Measurements from ENCODE around the gene MAGEA9B. TPM values are rescaled to one million over a fixed set of nuclear protein-coding genes. Genes with fewer than 3 reads are reported as not detected.
A peak's percentile ranks its signal among the peaks of the same experiment; 100 is the strongest.
"Not testable (repeated sequence)": the region's sequence is repeated elsewhere in the genome, so short reads cannot be mapped to it uniquely, and the experiment has no call there.

The MAGEA9B gene, protein sequence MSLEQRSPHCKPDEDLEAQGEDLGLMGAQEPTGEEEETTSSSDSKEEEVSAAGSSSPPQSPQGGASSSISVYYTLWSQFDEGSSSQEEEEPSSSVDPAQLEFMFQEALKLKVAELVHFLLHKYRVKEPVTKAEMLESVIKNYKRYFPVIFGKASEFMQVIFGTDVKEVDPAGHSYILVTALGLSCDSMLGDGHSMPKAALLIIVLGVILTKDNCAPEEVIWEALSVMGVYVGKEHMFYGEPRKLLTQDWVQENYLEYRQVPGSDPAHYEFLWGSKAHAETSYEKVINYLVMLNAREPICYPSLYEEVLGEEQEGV
- not detected for total RNA-seq

DNA sequence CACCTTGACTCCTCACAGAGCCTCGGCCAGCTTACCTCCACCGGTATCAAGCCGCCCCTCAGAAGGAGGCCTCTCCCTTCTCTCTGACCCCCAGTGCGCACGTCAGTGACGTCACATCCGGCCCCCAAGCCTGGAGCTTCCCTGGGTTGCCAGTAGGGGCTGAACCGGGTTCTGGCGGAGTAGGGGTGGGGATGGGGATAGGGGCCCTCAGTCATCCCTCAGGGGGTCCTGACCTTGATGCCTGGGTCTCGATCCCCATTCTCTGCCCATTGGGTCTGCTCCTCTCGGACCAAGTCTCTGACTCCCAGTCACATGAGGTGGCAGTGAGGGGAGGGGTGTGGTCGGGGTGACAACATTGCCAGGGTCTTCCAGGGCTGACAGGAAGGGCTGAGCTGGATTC lies at the start of gene MAGEA9B:
TSS of gene MAGEA9B (minus strand) at position 101 of the 400 bp plus-strand sequence. CDS start 4,280 bp downstream, outside the sequence.
- not testable (repeated sequence) for H3K4me3 ChIP-seq; DNase-seq (ENCODE audit: low spot score in 2 of 2); H3K9me3 ChIP-seq; H3K27ac ChIP-seq; H3K4me1 ChIP-seq; H3K36me3 ChIP-seq; H3K27me3 ChIP-seq
- WGBS, 2 donors = no CpG with 5 or more reads among the region's 12 CpGs

DNA sequence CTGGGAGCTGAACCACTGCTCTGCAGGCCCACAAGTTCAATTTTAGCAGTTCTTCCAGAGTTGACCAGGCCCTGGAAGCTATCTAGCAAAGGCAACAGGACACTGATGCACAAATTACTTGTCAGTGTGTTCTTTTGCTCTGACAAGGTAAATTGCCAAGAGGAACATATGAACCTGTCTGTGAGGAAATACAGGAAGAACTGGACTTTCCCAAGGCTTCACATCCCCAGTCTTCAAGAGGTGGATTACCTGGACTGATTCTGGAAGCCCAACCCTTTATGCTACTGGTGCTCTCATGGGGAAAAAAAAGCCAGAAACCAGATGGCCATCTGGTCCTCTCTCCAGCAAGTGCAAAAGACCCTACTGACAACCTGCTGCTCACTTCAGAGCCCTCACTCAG lies 46.3 kb upstream of the MAGEA9B start:
- Histone ChIP-seq H3K36me3 (no peaks in the 10 kb centered on the region), H3K27ac (no peak overlapping the region), H3K9me3 (no peaks in the 10 kb centered on the region), H3K27me3 (no peaks in the 10 kb centered on the region), H3K4me3 (no peak overlapping the region), H3K4me1 (peaks cover 0 to 19% (median 0%) of the 10 kb centered on the region in 4 donors)
- TF ChIP-seq, protein P1, sequence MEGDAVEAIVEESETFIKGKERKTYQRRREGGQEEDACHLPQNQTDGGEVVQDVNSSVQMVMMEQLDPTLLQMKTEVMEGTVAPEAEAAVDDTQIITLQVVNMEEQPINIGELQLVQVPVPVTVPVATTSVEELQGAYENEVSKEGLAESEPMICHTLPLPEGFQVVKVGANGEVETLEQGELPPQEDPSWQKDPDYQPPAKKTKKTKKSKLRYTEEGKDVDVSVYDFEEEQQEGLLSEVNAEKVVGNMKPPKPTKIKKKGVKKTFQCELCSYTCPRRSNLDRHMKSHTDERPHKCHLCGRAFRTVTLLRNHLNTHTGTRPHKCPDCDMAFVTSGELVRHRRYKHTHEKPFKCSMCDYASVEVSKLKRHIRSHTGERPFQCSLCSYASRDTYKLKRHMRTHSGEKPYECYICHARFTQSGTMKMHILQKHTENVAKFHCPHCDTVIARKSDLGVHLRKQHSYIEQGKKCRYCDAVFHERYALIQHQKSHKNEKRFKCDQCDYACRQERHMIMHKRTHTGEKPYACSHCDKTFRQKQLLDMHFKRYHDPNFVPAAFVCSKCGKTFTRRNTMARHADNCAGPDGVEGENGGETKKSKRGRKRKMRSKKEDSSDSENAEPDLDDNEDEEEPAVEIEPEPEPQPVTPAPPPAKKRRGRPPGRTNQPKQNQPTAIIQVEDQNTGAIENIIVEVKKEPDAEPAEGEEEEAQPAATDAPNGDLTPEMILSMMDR (IDR thresholded peaks at IDR 0.05) = no peak
- TF ChIP-seq POLR2A (IDR thresholded peaks at IDR 0.05) = no peak
- no peak for DNase-seq (ENCODE audit: low spot score in 2 of 2)

DNA sequence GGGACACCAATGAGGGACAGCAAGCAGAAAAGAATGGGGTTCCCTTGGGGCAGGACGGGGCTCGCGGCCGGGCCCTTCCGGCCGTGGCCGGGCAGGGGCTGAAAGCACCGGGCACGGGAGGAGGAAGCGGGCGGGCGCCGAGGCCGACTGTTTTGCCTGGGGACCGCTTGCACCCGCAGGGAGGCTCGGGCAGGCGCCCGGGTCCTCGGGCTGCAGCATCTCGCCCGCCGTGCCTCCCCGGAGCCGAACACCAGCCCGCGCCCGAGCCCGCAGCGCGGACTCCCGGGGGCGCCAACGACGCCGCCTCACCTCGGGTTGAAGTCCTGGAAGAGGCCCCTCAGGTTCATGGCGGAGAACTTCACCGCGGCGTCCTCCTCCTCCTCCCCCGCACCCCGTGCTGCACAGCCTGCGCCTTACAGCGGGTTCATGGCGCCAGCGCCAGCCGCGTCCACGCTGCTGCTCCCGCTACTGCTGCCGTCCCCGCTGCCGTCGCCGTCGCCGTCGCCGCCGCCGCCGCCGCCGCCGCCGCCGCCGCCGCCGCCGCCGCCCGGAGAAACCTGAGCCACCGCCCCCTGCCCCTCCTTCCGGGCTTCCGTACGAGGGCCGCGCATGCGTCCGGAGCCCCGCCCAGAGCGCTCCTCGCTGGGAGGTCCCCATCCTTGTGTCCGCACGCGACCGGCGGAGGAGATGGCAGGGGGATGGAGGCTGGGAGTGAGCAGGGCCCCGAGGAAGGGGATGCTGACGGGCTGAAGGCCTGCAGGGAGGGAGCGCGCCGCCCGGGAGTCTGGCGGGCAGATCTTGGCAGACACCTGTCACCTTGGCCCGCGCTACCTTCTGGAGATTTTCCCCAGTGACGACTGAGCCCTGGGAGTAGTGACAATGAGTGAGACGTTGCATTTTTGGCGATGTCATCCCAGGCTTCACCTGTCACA lies 44.2 kb upstream of the MAGEA9B start, which contains the start of gene TMEM185A:
TSS of gene TMEM185A (minus strand) at position 559 of the 932 bp plus-strand sequence. CDS start at position 347, 212 bp downstream.
- Histone ChIP-seq H3K27me3 (no peaks in the 10 kb centered on the region), H3K9me3 (no peaks in the 10 kb centered on the region), H3K36me3 (no peaks in the 10 kb centered on the region), H3K4me1 (peaks cover 0 to 19% (median 0%) of the 10 kb centered on the region in 4 donors), H3K27ac (peak within 1 kb of the TSS in 3 of 4 donors; percentile 65 to 82 (median 70)), H3K4me3 (peak within 1 kb of the TSS; percentile 53 to 86 (median 61))
- 3 to 43% methylated on average over 6 to 85 of the region's 102 CpGs for WGBS, 2 donors
- DNase-seq (ENCODE audit: low spot score in 2 of 2) = peak; percentile 23 to 37
- TF ChIP-seq EP300 (IDR thresholded peaks at IDR 0.05) (no peak), POLR2A (IDR thresholded peaks at IDR 0.05) (no peak)
- TF ChIP-seq, protein P1 (IDR thresholded peaks at IDR 0.05) = no peak

DNA sequence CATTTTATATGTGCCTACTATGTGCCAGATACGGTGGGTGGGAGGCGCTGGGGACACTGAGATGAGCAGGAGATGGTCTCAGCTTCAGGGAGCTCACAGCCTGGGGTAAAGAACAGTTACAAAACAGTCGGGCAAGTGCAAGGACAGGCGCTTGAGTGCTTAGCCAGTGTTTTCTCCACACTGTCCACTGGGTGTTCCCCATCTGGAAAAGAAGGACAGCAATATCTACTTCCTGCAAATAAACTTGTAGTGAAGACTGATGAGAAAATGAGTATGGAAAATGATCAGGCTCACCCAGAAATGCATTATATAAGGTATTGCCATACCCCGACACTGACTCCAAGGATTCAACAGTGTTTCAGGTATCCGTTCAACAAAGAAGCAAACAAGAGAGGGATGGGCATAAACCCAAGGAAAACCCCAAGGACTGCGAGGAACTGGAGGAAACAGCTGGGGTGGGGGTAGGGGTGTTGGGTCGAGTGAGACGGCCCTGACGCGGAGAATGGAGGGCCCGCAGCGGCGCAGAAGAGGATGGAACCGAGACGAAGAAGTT lies 43.5 kb upstream of the MAGEA9B start:
- Histone ChIP-seq H3K4me1 (peaks cover 0 to 19% (median 0%) of the 10 kb centered on the region in 4 donors), H3K9me3 (no peaks in the 10 kb centered on the region), H3K36me3 (no peaks in the 10 kb centered on the region), H3K27ac (peak overlapping the region in 3 of 4 donors; percentile 65 to 82 (median 70)), H3K27me3 (no peaks in the 10 kb centered on the region), H3K4me3 (peak overlapping the region; percentile 53 to 86 (median 61))
- TF ChIP-seq EP300 (IDR thresholded peaks at IDR 0.05) = no peak
- TF ChIP-seq, protein P1 (IDR thresholded peaks at IDR 0.05) = no peak
- no peak for TF ChIP-seq POLR2A (IDR thresholded peaks at IDR 0.05)
- no peak for DNase-seq (ENCODE audit: low spot score in 2 of 2)
- whole genome bisulfite sequencing, 2 donors = 4 to 34% methylated on average over 16 of the region's 16 CpGs

DNA sequence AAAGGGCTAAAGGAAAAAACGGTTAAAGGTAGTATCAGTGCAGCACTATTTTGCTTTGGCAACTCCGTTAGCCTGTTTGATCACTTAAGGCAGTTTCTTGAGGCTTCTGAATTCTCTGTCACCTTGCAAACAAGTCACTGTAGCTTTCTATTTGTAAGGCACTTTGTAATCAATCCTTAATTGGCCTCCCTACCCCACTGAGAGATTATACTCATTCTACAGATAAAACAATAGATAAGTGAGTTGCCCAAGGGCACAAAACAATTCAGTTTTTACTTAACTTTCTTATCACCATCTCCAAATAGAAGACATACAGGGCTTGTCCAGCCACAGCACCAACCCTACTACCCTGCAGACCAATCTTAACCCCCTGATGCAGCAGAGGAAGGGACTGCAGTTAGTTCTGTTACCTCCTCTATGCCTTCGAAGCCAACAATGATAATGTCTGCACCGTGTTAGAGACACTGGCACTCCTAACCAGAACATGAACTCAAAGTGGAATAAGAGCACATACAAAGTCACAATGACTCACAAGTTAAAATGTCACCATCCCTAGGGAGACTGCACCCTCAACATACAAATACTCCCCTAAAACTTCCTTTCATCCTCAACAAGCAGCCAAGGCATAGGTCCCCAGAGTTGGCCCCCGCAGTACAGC lies 42.6 kb upstream of the MAGEA9B start:
- TF ChIP-seq, protein P1 (IDR thresholded peaks at IDR 0.05) = no peak
- TF ChIP-seq POLR2A (IDR thresholded peaks at IDR 0.05) = no peak
- TF ChIP-seq EP300 (IDR thresholded peaks at IDR 0.05) = no peak
- Histone ChIP-seq H3K36me3 (no peaks in the 10 kb centered on the region), H3K27ac (no peak overlapping the region), H3K4me3 (peak overlapping the region in 1 of 4 donors; percentile 86), H3K9me3 (no peaks in the 10 kb centered on the region), H3K4me1 (peaks cover 0 to 19% (median 0%) of the 10 kb centered on the region in 4 donors), H3K27me3 (no peaks in the 10 kb centered on the region)
- WGBS, 2 donors = 72 to 73% methylated on average over 4 to 5 of the region's 5 CpGs
- no peak for DNase-seq (ENCODE audit: low spot score in 2 of 2)

Measured in tibial nerve (tissue), 4 donors.